Esophagus (tissue), 2 donors: Measurements from ENCODE around the gene NHP2. TPM values are rescaled to one million over a fixed set of nuclear protein-coding genes. Genes with fewer than 3 reads are reported as not detected.

Experiments
- H3K27ac ChIP-seq, 2 donors: one replicate each; pipeline ENCODE4 v1.5.1; 2013; ENCODE audit warnings: low read depth in 2 of 2, mild to moderate bottlenecking in 2 of 2, inconsistent platforms in 1 of 2, low read length in 1 of 2, moderate library complexity in 1 of 2
- H3K27me3 ChIP-seq, 2 donors: one replicate each; pipeline ENCODE4 v1.6.1; 2013; ENCODE audit warnings: low read length in 2 of 2, control low read depth in 1 of 2, mild to moderate bottlenecking in 1 of 2; ENCODE audit not compliant: insufficient read depth in 2 of 2, control insufficient read depth in 1 of 2
- H3K36me3 ChIP-seq, 2 donors: one replicate each; pipeline ENCODE4 v1.6.1; 2013; ENCODE audit warnings: low read length in 1 of 2; ENCODE audit not compliant: control insufficient read depth in 2 of 2, insufficient read depth in 2 of 2
- H3K4me1 ChIP-seq, 2 donors: one replicate each; pipeline ENCODE4 v1.6.1; 2013; ENCODE audit warnings: low read length in 1 of 2; ENCODE audit not compliant: control insufficient read depth in 2 of 2, insufficient read depth in 2 of 2
- H3K4me3 ChIP-seq, 2 donors: one replicate each; pipeline ENCODE4 v1.5.1; 2013; ENCODE audit warnings: low read length in 2 of 2, mild to moderate bottlenecking in 2 of 2, low read depth in 1 of 2, moderate library complexity in 1 of 2
- H3K9me3 ChIP-seq, 2 donors: one replicate each; pipeline ENCODE4 v1.6.1; 2013; ENCODE audit warnings: mild to moderate bottlenecking in 2 of 2, low read depth in 1 of 2, low read length in 1 of 2, moderate library complexity in 1 of 2; ENCODE audit not compliant: control insufficient read depth in 2 of 2, insufficient read depth in 1 of 2
- WGBS, 2 donors: extraction: QIAGEN DNeasy Blood & Tissue Kit; methylation state at CpG; one replicate each; pipeline ENCODE4 v1.1.7; 2013; 5-methylcytosine and 5-hydroxymethylcytosine counted together
- polyA plus RNA-seq, 2 donors: library from polyadenylated mRNA; stranded (reverse); fragments of 200-250 nt; gene quantifications; one replicate each; pipeline ENCODE4 v1.2.3, GENCODE V29; 2013
- donor health status: healthy with polysubstance abuse.
- donor health status: Bipolar disorder and iron deficiency.

The NHP2 gene
- polyA plus RNA-seq, 2 donors: 126 to 238 TPM

DNA sequence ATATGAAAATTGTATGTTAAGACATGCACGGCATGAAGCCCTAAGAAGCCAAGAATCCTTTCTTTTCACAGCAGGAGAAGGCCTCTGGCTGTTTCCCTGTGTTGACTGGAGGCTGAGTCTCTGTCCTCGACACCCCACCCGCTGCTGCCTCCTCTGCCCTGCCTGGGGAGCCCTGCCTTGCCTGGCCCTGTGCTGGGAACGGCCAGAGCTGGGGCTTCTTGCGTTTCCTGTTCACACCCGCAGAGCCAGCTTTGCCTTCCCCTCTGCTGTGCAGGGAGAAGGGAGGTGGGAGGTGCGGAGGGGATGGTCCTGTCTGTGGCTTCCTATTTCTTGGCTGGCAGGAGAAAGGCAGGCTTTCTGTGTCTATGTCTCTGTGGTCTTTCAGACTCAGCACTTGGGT is 40.3 kb upstream of the NHP2 start:
- Histone ChIP-seq H3K9me3 (no peaks in the 10 kb centered on the region), H3K27ac (no peak overlapping the region), H3K27me3 (no peaks in the 10 kb centered on the region), H3K4me1 (peaks cover 0 to 8% of the 10 kb centered on the region in 2 donors), H3K4me3 (no peak overlapping the region), H3K36me3 (no peaks in the 10 kb centered on the region)
- 22 to 29% methylated on average over 7 of the region's 7 CpGs for WGBS, 2 donors

DNA sequence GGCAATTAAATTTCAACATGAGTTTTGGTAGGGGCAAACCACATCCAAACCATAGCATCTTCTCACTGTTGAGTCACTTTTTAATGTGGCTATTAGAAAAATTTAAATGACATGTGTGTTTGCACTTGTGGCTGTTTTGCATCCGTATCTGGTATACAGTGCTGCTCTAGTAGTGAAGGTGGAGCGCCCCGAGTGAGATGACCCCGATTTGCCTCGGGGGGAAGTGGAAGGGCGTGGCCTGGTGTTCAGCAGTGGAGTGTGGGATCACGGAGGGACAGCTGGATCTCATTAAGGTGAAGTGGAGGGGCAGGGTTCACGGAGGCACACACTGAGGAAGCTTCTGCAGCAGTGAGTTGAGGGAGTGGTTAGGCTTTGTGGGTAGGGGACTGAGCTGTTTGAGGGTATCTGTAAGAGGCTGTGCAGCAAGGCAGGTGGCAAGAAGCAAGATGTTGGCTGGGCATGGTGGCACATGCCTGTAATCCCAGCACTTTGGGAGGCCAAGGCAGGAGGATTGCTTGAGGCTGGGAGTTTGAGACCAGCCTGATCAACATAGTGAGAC is 39.6 kb upstream of the NHP2 start:
- no peaks in the 10 kb centered on the region for H3K36me3 ChIP-seq
- no peak overlapping the region for H3K4me3 ChIP-seq
- H3K4me1 ChIP-seq: peaks cover 0 to 8% of the 10 kb centered on the region in 2 donors
- WGBS, 2 donors: 59 to 61% methylated on average over 8 of the region's 8 CpGs
- no peak overlapping the region for H3K27ac ChIP-seq
- no peaks in the 10 kb centered on the region for H3K27me3 ChIP-seq
- no peaks in the 10 kb centered on the region for H3K9me3 ChIP-seq

DNA sequence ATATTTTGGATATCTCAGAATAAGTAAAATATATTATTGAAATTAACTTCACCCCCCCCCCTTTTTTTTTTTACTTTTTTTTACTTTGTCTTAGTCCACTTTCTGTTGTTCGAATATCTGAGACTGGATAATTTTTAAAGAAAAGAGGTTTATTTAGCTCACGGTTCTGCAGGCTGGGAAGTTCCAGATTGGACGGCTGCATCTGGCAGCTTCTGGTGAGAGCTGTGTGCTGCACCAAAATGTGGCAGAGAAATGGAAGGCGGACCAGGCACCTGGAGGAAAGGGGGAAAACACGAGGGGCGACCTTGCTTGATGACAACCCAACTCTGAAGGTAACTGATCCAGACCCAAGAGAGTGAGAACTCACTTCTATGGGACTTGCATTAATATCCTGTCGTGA is 39.1 kb upstream of the NHP2 start:
- H3K9me3 ChIP-seq: no peaks in the 10 kb centered on the region
- H3K4me3 ChIP-seq: no peak overlapping the region
- no peak overlapping the region for H3K27ac ChIP-seq
- H3K27me3 ChIP-seq: no peaks in the 10 kb centered on the region
- peaks cover 0 to 8% of the 10 kb centered on the region in 2 donors for H3K4me1 ChIP-seq
- H3K36me3 ChIP-seq: no peaks in the 10 kb centered on the region
- 86 to 93% methylated on average over 7 of the region's 7 CpGs for WGBS, 2 donors

DNA sequence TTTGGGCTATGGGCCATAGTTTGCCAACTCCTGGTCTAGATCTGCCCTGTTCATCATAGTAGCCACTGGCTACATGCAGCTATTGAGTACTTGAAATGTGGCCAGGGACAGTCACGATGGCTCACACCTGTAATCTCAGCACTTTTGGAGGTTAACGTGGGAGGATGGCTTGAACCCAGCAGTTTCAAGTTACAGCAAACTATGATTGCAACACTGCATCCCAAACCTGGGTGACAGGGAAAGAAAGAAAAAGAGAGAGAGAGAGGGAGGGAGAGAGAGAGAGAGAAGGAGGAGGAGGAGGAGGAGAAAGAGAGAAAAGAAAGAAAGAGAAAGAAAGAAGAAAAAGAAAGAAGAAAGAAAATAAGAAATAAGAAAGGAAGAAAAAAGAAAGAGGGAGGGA is 38.6 kb upstream of the NHP2 start:
- no peaks in the 10 kb centered on the region for H3K27me3 ChIP-seq
- WGBS, 2 donors: 43 to 45% methylated on average over 2 of the region's 2 CpGs
- no peaks in the 10 kb centered on the region for H3K9me3 ChIP-seq
- no peak overlapping the region for H3K4me3 ChIP-seq
- no peaks in the 10 kb centered on the region for H3K36me3 ChIP-seq
- H3K27ac ChIP-seq: no peak overlapping the region
- peaks cover 0 to 8% of the 10 kb centered on the region in 2 donors for H3K4me1 ChIP-seq

DNA sequence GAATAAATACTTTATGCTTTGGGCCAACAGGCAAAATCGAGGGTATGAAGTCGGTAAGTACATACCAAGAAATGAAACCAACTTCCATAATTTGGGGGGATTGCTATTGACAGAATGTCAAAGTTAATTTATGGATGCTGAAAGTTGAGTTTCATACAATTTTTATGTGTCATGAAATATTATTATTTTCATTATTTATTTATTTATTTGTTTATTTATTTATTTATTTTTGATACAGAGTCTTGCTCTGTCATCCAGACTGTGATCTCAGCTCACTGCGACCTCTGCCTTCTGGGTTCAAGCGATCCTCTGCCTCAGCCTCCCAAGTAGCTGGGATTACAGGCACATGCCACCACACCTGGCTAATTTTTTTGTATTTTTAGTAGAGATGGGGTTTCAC is 38.0 kb upstream of the NHP2 start:
- no peak overlapping the region for H3K27ac ChIP-seq
- no peak overlapping the region for H3K4me3 ChIP-seq
- 73 to 81% methylated on average over 4 of the region's 4 CpGs for WGBS, 2 donors

DNA sequence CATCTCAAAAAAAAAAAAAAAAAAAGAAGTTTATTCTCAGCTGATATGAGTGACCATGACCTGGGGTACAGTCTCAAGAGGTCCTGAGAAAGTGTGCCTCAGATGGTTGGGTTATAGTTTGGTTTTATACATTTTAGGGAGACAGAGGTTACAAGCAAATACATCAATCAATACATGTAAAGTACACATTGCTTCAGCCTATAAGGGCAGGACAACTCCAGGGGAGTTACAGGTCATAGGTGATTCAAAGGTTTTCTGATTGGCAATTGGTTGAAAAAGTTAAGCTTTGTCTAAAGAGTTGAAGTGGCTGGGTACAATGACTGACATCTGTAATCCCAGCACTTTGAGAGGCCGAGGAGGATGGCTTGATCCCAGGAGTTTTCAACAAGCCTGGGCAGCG is 35.7 kb upstream of the NHP2 start:
- Histone ChIP-seq H3K9me3 (no peaks in the 10 kb centered on the region), H3K27me3 (no peaks in the 10 kb centered on the region), H3K4me1 (peaks cover 0 to 8% of the 10 kb centered on the region in 2 donors), H3K4me3 (no peak overlapping the region), H3K36me3 (no peaks in the 10 kb centered on the region), H3K27ac (no peak overlapping the region)
- 24 to 36% methylated on average over 2 of the region's 2 CpGs for WGBS, 2 donors

More for the DNA sequence above, 38.0 kb upstream of the NHP2 start:
- Histone ChIP-seq H3K4me1 (peaks cover 0 to 8% of the 10 kb centered on the region in 2 donors), H3K36me3 (no peaks in the 10 kb centered on the region), H3K27me3 (no peaks in the 10 kb centered on the region), H3K9me3 (no peaks in the 10 kb centered on the region)

DNA sequence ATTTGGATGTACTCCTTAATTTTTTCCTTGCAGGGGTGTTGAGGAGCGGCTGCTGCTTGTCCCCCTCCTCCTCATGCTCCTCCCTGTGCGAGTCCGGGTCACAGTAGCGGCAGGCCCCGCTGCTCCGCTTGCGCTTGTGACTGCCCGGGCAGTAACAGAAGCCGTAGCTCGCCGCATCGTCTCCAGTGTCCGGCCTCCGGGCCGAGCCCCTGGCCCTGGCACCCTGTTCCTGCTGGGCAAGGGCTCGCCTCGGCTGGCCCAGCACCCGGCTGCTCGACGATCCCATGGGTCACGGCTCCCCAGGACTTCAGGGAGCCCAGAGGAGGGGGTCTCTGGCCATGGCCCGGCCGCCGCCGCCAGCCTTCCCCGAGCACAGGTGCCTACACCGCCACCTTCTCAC is 33.3 kb upstream of the NHP2 start, which contains the start of gene GMCL2:
GMCL2 (minus strand) TSS at position 358 of the 400 bp plus-strand sequence; CDS start at position 286, 72 bp downstream.
- WGBS, 2 donors: 67 to 83% methylated on average over 27 of the region's 27 CpGs
- Histone ChIP-seq H3K27ac (no peak within 1 kb of the TSS), H3K4me3 (no peak within 1 kb of the TSS), H3K36me3 (no peaks in the 10 kb centered on the region), H3K27me3 (no peaks in the 10 kb centered on the region), H3K9me3 (no peaks in the 10 kb centered on the region), H3K4me1 (no peaks in the 10 kb centered on the region)

DNA sequence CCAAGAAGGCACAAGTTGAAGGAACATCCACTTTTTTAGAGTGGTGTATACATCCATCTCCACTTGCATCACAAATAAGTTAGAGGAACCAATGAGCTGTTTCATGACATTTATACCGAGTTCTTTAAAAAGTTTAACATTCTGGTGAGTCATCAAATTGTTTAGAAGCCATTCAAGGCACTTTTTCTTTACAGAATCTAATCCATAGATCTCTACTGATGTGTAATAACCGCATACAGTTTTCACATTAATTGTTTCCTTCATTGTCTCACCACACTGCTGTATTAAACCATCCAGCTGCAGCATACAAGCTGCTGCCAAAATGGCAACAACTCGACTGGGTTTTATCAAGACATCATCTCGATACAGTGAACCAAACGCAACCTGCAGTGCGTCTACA is 32.7 kb upstream of the NHP2 start:
- Histone ChIP-seq H3K36me3 (no peaks in the 10 kb centered on the region), H3K4me3 (no peak overlapping the region), H3K27ac (no peak overlapping the region), H3K9me3 (no peaks in the 10 kb centered on the region), H3K27me3 (no peaks in the 10 kb centered on the region), H3K4me1 (no peaks in the 10 kb centered on the region)
- 45 to 47% methylated on average over 6 of the region's 6 CpGs for WGBS, 2 donors

DNA sequence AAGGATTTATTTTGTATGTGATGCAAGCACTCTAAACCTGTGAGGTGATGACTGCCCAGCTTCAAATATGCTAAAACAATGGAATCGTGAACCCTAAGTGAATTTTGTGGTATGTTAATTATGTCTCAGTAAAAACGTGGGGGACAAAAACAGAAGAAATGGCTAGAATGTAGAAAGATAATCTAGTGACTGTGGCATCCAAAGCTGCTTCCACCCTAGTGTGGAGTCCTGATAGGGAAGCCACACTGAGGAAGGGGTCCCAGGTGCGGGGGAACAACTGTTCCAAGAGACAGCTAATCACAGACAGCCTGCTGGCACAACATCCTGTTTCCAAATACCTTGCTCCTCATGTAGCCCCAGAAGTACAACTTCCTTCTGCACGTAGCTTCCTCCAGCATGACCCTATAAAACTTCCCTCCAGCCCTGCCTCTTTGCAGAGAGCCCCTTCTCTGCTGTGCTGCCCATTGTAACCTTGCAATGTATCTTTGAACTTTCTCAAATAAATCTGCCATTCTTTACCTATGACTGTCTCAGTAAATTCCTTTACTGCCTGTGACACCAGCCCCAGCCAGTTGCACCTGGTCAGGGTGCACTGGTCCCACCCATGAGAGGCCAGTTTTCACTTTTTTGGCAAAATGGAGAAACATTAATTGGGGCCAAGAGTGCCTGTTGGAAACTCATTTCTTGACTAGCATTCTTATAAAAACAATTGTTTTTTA is 28.6 kb upstream of the NHP2 start:
- Histone ChIP-seq H3K9me3 (no peaks in the 10 kb centered on the region), H3K27ac (no peak overlapping the region), H3K4me1 (no peaks in the 10 kb centered on the region), H3K4me3 (no peak overlapping the region), H3K27me3 (no peaks in the 10 kb centered on the region), H3K36me3 (no peaks in the 10 kb centered on the region)
- WGBS, 2 donors: 53 to 56% methylated on average over 4 of the region's 4 CpGs
